ENCODE data around the gene HSPB2.

DNA sequence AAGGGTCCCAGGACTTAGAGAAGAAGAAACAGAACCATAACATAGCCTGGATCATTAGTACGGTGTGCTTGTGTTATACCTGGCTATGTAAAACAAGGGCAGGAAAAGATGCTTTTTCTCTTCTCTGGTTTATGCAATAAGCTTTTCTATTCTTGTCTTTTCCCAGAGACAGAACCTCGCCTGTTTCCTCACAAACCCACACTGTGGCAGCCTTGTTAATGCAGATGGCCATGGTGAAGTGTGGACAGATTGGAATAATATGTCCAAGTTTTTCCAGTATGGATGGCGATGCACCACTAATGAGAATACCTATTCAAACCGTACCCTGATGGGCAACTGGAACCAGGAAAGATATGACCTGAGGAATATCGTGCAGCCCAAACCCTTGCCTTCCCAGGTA, 30.3 kb upstream of the HSPB2 start:
- TF ChIP-seq, protein P1, sequence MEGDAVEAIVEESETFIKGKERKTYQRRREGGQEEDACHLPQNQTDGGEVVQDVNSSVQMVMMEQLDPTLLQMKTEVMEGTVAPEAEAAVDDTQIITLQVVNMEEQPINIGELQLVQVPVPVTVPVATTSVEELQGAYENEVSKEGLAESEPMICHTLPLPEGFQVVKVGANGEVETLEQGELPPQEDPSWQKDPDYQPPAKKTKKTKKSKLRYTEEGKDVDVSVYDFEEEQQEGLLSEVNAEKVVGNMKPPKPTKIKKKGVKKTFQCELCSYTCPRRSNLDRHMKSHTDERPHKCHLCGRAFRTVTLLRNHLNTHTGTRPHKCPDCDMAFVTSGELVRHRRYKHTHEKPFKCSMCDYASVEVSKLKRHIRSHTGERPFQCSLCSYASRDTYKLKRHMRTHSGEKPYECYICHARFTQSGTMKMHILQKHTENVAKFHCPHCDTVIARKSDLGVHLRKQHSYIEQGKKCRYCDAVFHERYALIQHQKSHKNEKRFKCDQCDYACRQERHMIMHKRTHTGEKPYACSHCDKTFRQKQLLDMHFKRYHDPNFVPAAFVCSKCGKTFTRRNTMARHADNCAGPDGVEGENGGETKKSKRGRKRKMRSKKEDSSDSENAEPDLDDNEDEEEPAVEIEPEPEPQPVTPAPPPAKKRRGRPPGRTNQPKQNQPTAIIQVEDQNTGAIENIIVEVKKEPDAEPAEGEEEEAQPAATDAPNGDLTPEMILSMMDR (IDR thresholded peaks at IDR 0.05; ENCODE audit: borderline replicate concordance, extremely low read depth, low read length, poor library complexity, severe bottlenecking), result no peak
- no peak for TF ChIP-seq EZH2 (IDR thresholded peaks at IDR 0.05; ENCODE audit: borderline replicate concordance, low read depth, low read length, severe bottlenecking)

Data from DND-41 (cell line).